ENCODE data around the gene HDAC9.
"Not testable (repeated sequence)": the region's sequence is repeated elsewhere in the genome, so short reads cannot be mapped to it uniquely, and the experiment has no call there.

HDAC9 gene

GRCh38 chr7:18666107-18666728, 170.7 kb downstream of the HDAC9 start:
- DNase-seq = peak; percentile 57 to 61

- no peak for DNase-seq
Measured at GRCh38 chr7:18667466-18667865, 171.9 kb downstream of the HDAC9 start.

DNA sequence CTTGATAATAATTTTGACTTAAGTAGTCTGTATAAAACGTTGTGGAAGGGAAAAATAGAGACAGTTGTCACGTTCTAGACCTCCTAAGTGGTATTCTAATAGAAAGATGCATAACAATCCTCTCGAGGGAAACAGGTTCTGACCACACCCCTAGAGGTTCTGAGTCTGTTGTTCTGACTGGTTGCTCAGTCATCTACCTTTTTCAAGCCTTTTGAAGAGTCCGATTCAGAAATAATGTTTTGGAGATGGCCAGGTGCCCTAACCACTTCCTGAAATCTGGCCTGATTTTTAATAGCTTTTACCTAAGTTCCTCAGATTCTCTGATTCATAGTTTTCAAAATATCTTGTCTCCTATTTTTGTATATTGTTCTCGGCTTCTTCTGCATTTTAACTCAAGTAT, 175.6 kb downstream of the HDAC9 start:
- DNase-seq = no peak

GRCh38 chr7:18675579-18675978, 180.0 kb downstream of the HDAC9 start:
- DNase-seq = no peak

- DNase-seq = no peak
Measured at GRCh38 chr7:18679261-18679660, 183.7 kb downstream of the HDAC9 start.

GRCh38 chr7:18680576-18680975, 185.0 kb downstream of the HDAC9 start:
- no peak for DNase-seq

GRCh38 chr7:18684916-18685315, 189.4 kb downstream of the HDAC9 start:
- no peak for DNase-seq

- DNase-seq = no peak
Measured at GRCh38 chr7:18685971-18686370, 190.4 kb downstream of the HDAC9 start.

GRCh38 chr7:18689551-18689950, 194.0 kb downstream of the HDAC9 start:
- no peak for DNase-seq

GRCh38 chr7:18693406-18693805, 197.9 kb downstream of the HDAC9 start:
- no peak for DNase-seq

GRCh38 chr7:18693816-18694215, 198.3 kb downstream of the HDAC9 start:
- DNase-seq = no peak

DNA sequence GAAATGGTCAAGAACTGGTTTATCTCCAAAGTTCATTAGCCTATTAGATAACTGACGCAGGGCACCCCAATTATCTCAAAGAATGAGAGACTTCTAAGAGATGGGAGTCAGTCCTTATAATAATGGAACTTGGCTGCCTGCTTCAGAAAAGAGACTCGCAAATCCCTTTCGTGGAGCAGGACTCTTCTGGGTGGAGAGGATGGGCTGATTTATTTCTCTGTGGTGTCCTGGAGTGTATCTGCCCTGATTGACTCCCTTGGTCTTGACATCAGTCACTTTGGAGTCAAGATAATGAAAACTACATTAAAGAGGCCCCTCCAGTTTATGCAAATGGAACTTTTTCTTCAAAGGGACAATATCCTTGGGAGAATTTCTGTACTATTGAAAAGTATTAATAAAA, 198.9 kb downstream of the HDAC9 start:
- DNase-seq = no peak

DNA sequence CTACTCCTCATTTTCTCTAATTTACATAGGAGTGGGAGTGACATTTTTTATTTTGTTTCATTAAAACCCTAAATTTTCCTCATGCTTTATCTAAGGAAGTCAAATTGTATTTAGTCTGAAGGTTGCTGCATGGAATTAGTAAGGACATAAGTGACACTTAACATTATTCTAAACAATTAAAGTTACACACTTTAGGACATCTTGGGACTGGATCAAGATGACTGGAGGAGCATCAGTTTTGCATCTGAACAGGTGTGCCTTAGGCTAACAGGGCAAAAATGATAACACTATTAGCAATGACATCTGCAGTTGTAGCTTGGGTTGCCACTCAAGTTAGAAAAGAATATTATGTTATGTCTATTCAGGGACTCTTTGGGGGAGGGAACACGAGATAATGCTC, 199.4 kb downstream of the HDAC9 start:
- no peak for DNase-seq

DNA sequence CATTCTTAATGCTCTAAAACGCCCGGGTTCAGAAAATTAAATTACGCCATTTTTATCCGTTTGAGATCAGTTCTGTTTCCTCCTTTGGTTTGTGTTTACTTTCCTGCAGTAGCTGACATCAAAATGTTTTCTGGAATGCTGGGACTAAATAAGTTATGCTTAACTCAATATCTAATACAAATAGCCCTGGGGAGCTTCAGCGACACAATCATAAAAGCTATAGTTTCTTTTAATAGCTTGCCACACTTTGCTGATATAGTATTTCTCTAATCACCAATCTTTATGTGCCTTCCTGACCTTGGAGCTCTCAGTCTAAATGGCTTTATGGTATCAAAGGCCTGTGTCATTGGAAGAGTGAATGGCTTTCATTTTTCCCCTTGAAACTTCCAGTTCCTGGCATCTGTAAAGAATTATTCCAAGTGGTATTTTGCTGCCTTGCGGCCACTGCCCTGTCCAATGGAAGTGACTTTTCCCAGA, 202.7 kb downstream of the HDAC9 start:
- DNase-seq = no peak

GRCh38 chr7:18700147-18700546, 204.6 kb downstream of the HDAC9 start:
- no peak for DNase-seq

GRCh38 chr7:18702071-18702829, 206.7 kb downstream of the HDAC9 start:
- no peak for DNase-seq

DNA sequence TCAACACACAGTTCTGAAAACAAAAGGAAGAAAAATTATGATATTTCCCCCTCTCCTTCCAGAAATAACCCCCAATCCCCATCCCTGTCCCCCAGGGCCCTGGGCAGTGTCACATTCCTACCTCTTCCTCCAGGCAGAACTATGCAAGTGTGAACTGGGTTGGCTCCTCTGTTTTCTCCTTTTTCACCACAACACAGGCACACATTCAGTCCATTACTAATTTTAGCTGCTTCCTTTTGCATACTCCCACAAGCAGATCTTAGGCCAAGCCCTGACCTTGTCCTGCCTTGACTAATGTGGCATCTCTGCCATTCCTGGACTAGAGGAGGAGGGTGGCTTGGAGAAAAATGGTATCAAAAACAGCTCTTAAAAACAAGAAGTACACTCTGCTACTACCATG, 208.1 kb downstream of the HDAC9 start:
- DNase-seq = no peak

DNA sequence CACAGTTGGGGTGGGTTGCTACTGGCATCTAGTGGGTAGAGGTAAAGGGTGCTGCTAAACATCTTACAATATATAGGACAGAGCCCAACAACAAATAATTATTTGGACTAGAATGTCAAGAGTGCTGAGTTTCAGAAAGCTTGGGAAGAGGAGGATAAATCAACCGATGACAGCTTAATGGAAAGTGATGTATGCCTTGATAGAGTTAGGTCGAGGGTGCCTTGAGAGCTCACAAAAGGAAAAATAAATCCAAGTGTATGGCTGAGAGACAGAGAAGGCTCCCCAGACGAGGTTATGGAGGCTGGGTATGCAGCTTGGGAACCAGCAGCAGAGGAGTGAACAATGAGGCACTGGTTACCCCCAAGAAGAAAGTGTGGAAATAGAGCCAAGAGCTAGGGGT, 211.1 kb downstream of the HDAC9 start:
- DNase-seq = no peak

DNA sequence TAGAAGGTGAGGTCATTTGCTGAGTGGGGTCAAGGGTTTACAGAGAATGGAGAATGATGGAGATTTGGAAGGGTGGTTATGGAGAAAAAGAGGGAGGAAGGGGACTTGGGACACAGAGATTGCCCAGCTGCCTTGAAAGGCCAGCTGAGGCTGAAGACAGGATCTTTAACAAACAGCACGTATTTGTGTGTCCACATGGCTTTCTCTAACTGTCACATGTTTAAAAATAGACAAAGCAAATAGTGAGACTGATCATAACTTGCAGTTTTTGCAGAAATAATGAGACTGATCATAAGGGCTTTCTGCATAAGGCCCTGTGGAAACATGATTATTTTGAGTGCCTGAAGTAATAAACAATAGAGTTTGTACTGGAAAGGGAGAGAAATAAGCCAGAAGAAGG, 212.7 kb downstream of the HDAC9 start:
- no peak for DNase-seq

DNA sequence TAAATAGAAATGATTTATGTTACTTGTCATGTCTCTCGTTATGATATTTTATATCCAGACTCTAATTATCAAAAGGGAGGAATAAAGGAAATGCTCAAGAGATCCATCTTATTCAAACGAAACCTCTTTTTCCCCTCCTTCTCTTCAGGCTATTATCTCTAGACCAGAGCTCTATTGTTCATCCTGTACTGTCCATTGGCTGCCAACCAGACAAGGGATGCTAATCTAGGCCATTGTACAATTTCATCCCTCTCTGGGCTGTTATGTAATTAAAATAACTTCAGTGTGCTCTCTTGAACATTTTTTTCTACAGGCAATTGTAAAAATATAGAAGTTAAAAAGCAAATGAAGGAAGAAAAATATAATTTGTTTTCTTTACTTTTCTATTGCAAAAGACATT, 220.4 kb downstream of the HDAC9 start:
- DNase-seq = no peak

DNA sequence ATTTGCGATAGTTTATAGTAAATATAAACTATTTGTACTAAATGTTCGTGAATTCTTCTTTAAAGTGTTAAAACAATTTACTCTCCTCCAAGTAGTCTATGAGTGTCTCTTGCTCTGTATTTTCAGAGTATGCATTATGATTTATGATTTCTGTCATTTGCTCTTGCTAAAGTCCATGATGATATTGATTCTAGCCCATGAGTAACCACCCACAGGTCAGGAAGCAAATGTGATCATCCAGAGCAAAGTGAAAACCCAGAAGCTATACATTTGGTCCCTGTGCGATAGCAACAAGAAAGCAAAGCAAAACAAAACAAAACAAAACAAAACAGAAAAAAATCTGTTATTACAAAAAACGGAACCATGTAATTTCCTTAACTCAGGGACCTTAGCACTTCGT, 225.9 kb downstream of the HDAC9 start:
- no peak for DNase-seq

GRCh38 chr7:18724318-18724717, 228.8 kb downstream of the HDAC9 start:
- DNase-seq = no peak

DNA sequence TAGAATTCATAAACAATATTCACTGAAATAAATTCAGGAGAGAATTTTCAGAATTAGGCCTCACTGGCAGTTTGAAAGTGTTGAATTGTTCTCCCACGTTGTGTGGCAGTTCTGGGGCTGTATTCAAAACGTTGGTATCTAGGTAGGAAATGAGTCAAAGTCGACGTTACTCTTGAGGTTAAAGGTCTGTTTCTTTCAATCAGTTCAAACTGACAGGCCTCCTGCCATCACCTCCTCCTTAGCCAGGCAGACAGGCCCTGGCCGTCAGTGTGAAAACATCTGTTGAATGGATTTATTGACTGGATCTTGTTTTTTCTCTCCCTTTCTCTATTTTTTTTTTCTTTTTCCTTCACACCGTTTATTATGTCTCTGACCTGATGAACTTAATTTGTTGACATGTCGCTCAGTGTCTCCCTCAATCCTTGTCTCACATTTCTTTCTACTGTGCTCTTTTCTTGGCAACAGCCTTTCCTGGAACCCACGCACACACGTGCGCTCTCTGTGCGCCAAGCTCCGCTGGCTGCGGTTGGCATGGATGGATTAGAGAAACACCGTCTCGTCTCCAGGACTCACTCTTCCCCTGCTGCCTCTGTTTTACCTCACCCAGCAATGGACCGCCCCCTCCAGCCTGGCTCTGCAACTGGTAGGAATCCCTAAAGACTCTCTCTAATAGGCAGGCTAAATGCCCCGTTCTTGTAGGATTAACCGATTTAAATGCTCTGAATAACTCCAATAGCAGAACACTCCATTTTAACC, 231.7 kb downstream of the HDAC9 start:
- DNase-seq = no peak

DNA sequence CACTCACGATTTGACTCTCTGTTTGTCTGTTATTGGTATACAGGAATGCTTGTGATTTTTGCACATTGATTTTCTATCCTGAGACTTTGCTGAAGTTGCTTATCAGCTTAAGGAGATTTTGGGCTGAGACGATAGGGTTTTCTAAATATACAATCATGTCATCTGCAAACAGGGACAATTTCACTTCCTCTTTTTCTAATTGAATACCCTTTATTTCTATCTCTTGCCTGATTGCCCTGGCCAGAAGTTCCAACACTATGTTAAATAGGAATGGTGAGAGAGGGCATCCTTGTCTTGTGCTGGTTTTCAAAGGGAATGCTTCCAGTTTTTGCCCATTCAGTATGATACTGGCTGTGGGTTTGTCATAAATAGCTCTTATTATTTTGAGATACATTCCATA, 240.5 kb downstream of the HDAC9 start:
- not testable (repeated sequence) for DNase-seq
